SK-N-SH treated with all-trans-retinoic acid at 6 μM for 48 hours (cell line): ENCODE results near the gene FOSL1.

Source experiments
- ATAC-seq: fragments of 200-7000 bp; cut with Tn5 transposase; 3 replicates; pipeline ENCODE4 v1.9.1; 2020; ENCODE audit warnings: mild to moderate bottlenecking, moderate library complexity
- ARNTL ChIP-seq: fragments of 450-650 bp; formaldehyde crosslinking; IDR thresholded peaks from 2 replicates; pipeline ENCODE4 v1.5.0; 2020; ENCODE audit warnings: low read depth, mild to moderate bottlenecking, moderate library complexity, borderline replicate concordance
- CREB5 ChIP-seq: fragments of 250-450 bp; sonication (Bioruptor Pico); IDR thresholded peaks from 2 replicates; pipeline ENCODE4 v1.5.1; 2020; ENCODE audit warnings: low read depth, mild to moderate bottlenecking, moderate library complexity
- CSDC2 ChIP-seq: fragments of 250-450 bp; sonication (Bioruptor Pico); IDR thresholded peaks from 2 replicates; pipeline ENCODE4 v1.5.0; 2020; ENCODE audit warnings: mild to moderate bottlenecking, moderate library complexity
- ESRRG ChIP-seq: fragments of 250-450 bp; sonication (Bioruptor Pico); IDR thresholded peaks from 2 replicates; pipeline ENCODE4 v1.6.1; 2021; ENCODE audit warnings: mild to moderate bottlenecking
- GLIS3 ChIP-seq: fragments of 250-450 bp; sonication (Bioruptor Pico); IDR thresholded peaks from 2 replicates; pipeline ENCODE4 v1.5.0; 2020; ENCODE audit warnings: mild to moderate bottlenecking, moderate library complexity
- ISL1 ChIP-seq: fragments of 250-450 bp; sonication (Bioruptor Pico); IDR thresholded peaks from 2 replicates; pipeline ENCODE4 v2.1.2; 2022; ENCODE audit warnings: mild to moderate bottlenecking, moderate library complexity
- OSR1 ChIP-seq: fragments of 250-450 bp; sonication (Bioruptor Pico); IDR thresholded peaks from 2 replicates; pipeline ENCODE4 v1.8.0; 2022; ENCODE audit warnings: moderate library complexity, mild to moderate bottlenecking, inconsistent platforms
- PPARA ChIP-seq: fragments of 250-450 bp; sonication (Bioruptor Pico); IDR thresholded peaks from 2 replicates; pipeline ENCODE4 v1.5.0; 2020; ENCODE audit warnings: mild to moderate bottlenecking, borderline replicate concordance
- RARB ChIP-seq: fragments of 250-450 bp; sonication (Bioruptor Pico); IDR thresholded peaks from 2 replicates; pipeline ENCODE4 v1.8.0; 2021; ENCODE audit warnings: mild to moderate bottlenecking, moderate library complexity
- SNAI2 ChIP-seq: fragments of 250-450 bp; sonication (Bioruptor Pico); IDR thresholded peaks from 2 replicates; pipeline ENCODE4 v1.5.0; 2020; ENCODE audit warnings: mild to moderate bottlenecking, moderate library complexity
- TCF4 ChIP-seq: fragments of 250-450 bp; sonication (Bioruptor Pico); IDR thresholded peaks from 2 replicates; pipeline ENCODE4 v1.8.0; 2021; ENCODE audit warnings: mild to moderate bottlenecking, moderate library complexity, borderline replicate concordance
- TOX ChIP-seq: fragments of 250-450 bp; sonication (Bioruptor Pico); IDR thresholded peaks from 2 replicates; pipeline ENCODE4 v1.8.0; 2021; ENCODE audit warnings: mild to moderate bottlenecking, moderate library complexity, borderline replicate concordance
- ZFP3 ChIP-seq: fragments of 250-450 bp; sonication (Bioruptor Pico); IDR thresholded peaks from 2 replicates; pipeline ENCODE4 v1.5.0; 2020; ENCODE audit warnings: mild to moderate bottlenecking, moderate library complexity
- ZFP30 ChIP-seq: fragments of 450-650 bp; formaldehyde crosslinking; IDR thresholded peaks from 2 replicates; pipeline ENCODE4 v1.5.0; 2022; ENCODE audit warnings: mild to moderate bottlenecking, moderate library complexity
- ZNF565 ChIP-seq: fragments of 450-650 bp; formaldehyde crosslinking; conservative IDR thresholded peaks from 2 replicates; pipeline ENCODE4 v1.5.0; 2020; ENCODE audit warnings: low read depth, mild to moderate bottlenecking, moderate library complexity
- ZNF70 ChIP-seq: fragments of 450-650 bp; formaldehyde crosslinking; IDR thresholded peaks from 2 replicates; pipeline ENCODE4 v1.5.0; 2020; ENCODE audit warnings: mild to moderate bottlenecking, moderate library complexity
- ZNF8 ChIP-seq: fragments of 450-650 bp; formaldehyde crosslinking; IDR thresholded peaks from 2 replicates; pipeline ENCODE4 v1.5.0; 2020; ENCODE audit warnings: mild to moderate bottlenecking, moderate library complexity
- TF ChIP-seq, protein P1 (sequence below): fragments of 250-450 bp; sonication (Bioruptor Pico); IDR thresholded peaks from 2 replicates; pipeline ENCODE4 v1.5.0; 2020; ENCODE audit warnings: mild to moderate bottlenecking, moderate library complexity
- TF ChIP-seq, protein P2 (sequence below): fragments of 250-450 bp; sonication (Bioruptor Pico); IDR thresholded peaks from 2 replicates; pipeline ENCODE4 v1.8.0; 2021; ENCODE audit warnings: low read depth, mild to moderate bottlenecking, moderate library complexity, borderline replicate concordance
- TF ChIP-seq, protein P3 (sequence below): fragments of 250-450 bp; sonication (Bioruptor Pico); IDR thresholded peaks from 2 replicates; pipeline ENCODE4 v1.5.1; 2021; ENCODE audit warnings: mild to moderate bottlenecking, moderate library complexity
- TF ChIP-seq, protein P4 (sequence below): fragments of 250-450 bp; sonication (Bioruptor Pico); IDR thresholded peaks from 2 replicates; pipeline ENCODE4 v1.8.0; 2020; ENCODE audit warnings: mild to moderate bottlenecking, moderate library complexity, borderline replicate concordance

The FOSL1 gene

DNA sequence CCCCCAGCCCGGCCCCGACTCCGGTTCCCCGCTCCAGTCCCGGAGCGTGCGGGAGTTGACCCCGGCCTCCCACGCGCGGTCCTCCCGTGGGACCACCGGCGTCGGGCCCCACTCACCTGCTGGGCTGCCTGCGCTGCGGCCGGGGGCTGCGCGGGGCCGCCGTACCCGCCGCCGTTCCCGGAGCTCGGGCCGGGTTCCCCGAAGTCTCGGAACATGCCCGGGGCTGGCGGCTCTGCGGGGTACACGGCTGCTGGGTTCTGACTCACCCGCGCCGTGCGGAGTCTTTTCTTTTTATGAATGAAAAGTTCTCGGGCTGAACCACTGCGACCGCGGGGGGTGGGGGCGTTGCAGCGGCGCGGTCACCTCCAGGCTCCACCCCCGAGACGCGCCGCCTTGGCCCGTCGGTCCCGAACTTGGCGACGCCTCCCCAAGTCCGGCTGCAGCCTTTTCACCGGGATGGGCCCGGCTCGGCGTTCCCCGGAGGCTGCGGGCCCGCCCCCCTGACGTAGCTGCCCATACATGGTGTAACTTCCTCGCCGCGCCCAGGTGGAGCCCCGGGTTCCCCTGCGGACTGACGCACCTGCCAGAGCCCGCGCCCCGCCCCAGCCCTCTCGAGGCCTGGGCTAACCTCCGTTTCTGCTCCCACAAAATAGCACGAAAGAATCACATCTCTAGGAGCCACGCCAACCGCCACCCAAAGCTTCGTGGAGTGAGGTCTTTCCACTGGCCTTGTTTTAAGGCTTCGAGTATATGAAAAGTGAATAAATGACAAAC is at the start of gene FOSL1:
TSS of gene FOSL1 (minus strand) at position 264 of the 774 bp plus-strand sequence. CDS start at position 215, 49 bp downstream.
- ATAC-seq: peak; percentile 80
- TF ChIP-seq, protein P1, sequence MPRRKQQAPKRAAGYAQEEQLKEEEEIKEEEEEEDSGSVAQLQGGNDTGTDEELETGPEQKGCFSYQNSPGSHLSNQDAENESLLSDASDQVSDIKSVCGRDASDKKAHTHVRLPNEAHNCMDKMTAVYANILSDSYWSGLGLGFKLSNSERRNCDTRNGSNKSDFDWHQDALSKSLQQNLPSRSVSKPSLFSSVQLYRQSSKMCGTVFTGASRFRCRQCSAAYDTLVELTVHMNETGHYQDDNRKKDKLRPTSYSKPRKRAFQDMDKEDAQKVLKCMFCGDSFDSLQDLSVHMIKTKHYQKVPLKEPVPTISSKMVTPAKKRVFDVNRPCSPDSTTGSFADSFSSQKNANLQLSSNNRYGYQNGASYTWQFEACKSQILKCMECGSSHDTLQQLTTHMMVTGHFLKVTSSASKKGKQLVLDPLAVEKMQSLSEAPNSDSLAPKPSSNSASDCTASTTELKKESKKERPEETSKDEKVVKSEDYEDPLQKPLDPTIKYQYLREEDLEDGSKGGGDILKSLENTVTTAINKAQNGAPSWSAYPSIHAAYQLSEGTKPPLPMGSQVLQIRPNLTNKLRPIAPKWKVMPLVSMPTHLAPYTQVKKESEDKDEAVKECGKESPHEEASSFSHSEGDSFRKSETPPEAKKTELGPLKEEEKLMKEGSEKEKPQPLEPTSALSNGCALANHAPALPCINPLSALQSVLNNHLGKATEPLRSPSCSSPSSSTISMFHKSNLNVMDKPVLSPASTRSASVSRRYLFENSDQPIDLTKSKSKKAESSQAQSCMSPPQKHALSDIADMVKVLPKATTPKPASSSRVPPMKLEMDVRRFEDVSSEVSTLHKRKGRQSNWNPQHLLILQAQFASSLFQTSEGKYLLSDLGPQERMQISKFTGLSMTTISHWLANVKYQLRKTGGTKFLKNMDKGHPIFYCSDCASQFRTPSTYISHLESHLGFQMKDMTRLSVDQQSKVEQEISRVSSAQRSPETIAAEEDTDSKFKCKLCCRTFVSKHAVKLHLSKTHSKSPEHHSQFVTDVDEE: no peak
- TF ChIP-seq ZNF565 (CRISPR knock-in tag) (no peak), SNAI2 (CRISPR knock-in tag) (no peak), ARNTL (no peak), ZFP30 (CRISPR knock-in tag) (no peak), TCF4 (CRISPR knock-in tag) (no peak), GLIS3 (CRISPR knock-in tag) (no peak), ZFP3 (CRISPR knock-in tag) (no peak), ZNF8 (CRISPR knock-in tag) (no peak), ESRRG (CRISPR knock-in tag) (no peak), TOX (CRISPR knock-in tag) (no peak), RARB (CRISPR knock-in tag) (no peak), CREB5 (CRISPR knock-in tag) (no peak), CSDC2 (CRISPR knock-in tag) (no peak)
- TF ChIP-seq, protein P2, sequence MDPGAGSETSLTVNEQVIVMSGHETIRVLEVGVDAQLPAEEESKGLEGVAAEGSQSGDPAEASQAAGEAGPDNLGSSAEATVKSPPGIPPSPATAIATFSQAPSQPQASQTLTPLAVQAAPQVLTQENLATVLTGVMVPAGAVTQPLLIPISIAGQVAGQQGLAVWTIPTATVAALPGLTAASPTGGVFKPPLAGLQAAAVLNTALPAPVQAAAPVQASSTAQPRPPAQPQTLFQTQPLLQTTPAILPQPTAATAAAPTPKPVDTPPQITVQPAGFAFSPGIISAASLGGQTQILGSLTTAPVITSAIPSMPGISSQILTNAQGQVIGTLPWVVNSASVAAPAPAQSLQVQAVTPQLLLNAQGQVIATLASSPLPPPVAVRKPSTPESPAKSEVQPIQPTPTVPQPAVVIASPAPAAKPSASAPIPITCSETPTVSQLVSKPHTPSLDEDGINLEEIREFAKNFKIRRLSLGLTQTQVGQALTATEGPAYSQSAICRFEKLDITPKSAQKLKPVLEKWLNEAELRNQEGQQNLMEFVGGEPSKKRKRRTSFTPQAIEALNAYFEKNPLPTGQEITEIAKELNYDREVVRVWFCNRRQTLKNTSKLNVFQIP (CRISPR knock-in tag): no peak
- TF ChIP-seq, protein P3, sequence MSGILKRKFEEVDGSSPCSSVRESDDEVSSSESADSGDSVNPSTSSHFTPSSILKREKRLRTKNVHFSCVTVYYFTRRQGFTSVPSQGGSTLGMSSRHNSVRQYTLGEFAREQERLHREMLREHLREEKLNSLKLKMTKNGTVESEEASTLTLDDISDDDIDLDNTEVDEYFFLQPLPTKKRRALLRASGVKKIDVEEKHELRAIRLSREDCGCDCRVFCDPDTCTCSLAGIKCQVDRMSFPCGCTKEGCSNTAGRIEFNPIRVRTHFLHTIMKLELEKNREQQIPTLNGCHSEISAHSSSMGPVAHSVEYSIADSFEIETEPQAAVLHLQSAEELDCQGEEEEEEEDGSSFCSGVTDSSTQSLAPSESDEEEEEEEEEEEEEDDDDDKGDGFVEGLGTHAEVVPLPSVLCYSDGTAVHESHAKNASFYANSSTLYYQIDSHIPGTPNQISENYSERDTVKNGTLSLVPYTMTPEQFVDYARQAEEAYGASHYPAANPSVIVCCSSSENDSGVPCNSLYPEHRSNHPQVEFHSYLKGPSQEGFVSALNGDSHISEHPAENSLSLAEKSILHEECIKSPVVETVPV: no peak
- TF ChIP-seq, protein P4, sequence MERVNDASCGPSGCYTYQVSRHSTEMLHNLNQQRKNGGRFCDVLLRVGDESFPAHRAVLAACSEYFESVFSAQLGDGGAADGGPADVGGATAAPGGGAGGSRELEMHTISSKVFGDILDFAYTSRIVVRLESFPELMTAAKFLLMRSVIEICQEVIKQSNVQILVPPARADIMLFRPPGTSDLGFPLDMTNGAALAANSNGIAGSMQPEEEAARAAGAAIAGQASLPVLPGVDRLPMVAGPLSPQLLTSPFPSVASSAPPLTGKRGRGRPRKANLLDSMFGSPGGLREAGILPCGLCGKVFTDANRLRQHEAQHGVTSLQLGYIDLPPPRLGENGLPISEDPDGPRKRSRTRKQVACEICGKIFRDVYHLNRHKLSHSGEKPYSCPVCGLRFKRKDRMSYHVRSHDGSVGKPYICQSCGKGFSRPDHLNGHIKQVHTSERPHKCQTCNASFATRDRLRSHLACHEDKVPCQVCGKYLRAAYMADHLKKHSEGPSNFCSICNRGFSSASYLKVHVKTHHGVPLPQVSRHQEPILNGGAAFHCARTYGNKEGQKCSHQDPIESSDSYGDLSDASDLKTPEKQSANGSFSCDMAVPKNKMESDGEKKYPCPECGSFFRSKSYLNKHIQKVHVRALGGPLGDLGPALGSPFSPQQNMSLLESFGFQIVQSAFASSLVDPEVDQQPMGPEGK: no peak

DNA sequence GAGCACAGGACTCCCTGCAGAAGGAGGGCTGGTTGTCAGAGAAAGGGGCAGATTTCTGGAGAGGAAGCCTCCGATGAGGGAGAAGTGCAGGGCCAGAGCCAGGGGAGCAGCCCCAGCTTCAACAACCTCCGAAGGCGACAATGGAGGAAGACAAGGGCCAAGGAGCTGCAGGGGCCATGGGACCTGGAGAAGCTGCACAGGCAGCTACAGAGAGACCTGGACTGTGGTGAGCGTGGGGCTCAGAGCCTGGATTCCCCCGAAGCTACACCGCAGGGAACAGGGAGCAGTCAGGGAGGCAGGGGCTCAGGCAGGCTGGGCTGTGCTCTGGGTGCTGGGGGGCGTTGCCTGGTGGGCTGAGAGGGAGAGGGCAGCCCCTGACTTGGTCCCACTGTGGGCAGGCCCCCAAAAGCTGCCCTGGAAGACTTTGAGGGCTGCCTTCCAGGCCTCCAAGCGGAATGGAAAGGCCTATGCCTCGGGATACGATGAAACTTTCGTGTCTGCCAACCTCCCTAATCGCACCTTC is 47.5 kb upstream of the FOSL1 start:
- no peak for TF ChIP-seq RARB (CRISPR knock-in tag)
- TF ChIP-seq CSDC2 (CRISPR knock-in tag): no peak
- TF ChIP-seq SNAI2 (CRISPR knock-in tag): no peak
- TF ChIP-seq OSR1: no peak
- no peak for TF ChIP-seq ZNF8 (CRISPR knock-in tag)
- ATAC-seq: no peak

GRCh38 chr11:65947133-65947532 is 46.9 kb upstream of the FOSL1 start:
- no peak; the same call in 2 of the 3 replicates for ATAC-seq
- TF ChIP-seq TCF4 (CRISPR knock-in tag) (no peak), ZNF70 (no peak), GLIS3 (CRISPR knock-in tag) (no peak), ZFP30 (CRISPR knock-in tag) (no peak), ISL1 (CRISPR knock-in tag) (no peak), SNAI2 (CRISPR knock-in tag) (no peak), CSDC2 (CRISPR knock-in tag) (no peak), ARNTL (no peak), PPARA (CRISPR knock-in tag) (no peak), ZNF565 (CRISPR knock-in tag) (no peak), CREB5 (CRISPR knock-in tag) (no peak)
- TF ChIP-seq, protein P2 (CRISPR knock-in tag): no peak
- TF ChIP-seq, protein P3: no peak
